ENCODE measurements around the gene MKX.

DNA sequence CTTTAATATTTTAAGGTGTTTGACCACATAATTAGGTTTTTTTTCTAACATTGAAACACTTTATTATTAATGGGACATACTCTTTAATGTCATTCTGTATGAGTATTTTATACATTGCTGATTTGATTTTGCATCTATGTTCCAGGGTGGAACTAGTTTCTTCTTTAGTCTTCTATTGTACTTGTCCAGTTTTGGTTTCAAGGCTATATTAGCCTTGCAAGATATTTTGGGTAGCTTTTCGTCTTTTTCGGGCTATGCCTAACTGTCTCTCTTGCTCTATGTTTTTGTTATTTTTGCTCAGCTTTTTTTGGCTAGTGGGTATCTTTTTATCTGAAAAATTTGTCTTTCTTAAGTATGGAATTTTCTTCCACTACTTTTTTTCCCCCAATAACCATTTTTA is 38.7 kb upstream of the MKX start:
- TF ChIP-seq, protein P1, sequence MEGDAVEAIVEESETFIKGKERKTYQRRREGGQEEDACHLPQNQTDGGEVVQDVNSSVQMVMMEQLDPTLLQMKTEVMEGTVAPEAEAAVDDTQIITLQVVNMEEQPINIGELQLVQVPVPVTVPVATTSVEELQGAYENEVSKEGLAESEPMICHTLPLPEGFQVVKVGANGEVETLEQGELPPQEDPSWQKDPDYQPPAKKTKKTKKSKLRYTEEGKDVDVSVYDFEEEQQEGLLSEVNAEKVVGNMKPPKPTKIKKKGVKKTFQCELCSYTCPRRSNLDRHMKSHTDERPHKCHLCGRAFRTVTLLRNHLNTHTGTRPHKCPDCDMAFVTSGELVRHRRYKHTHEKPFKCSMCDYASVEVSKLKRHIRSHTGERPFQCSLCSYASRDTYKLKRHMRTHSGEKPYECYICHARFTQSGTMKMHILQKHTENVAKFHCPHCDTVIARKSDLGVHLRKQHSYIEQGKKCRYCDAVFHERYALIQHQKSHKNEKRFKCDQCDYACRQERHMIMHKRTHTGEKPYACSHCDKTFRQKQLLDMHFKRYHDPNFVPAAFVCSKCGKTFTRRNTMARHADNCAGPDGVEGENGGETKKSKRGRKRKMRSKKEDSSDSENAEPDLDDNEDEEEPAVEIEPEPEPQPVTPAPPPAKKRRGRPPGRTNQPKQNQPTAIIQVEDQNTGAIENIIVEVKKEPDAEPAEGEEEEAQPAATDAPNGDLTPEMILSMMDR (IDR thresholded peaks at IDR 0.05) = no peak
- no peak for TF ChIP-seq POLR2A (IDR thresholded peaks at IDR 0.05)
- TF ChIP-seq POLR2AphosphoS5 (IDR thresholded peaks at IDR 0.05) = no peak

All from breast epithelium (tissue), 3 donors.